ENCODE data around the gene F13A1. TPM values are rescaled to one million over a fixed set of nuclear protein-coding genes. Genes with fewer than 3 reads are reported as not detected.

The F13A1 gene
- total RNA-seq (100 to 1,000 TPM in 6 of 9 donors, 10 to 100 TPM in 3; 10.5 to 481 (median 289) TPM), polyA plus RNA-seq (10 to 100 TPM; 26.6 to 84.0 (median 41.7) TPM)
- long read RNA-seq, donor 1, result 0 reads
- long read RNA-seq, donor 2, partial matches to known transcripts, result 0 of 1 reads
- long read RNA-seq, donor 2, other reads (novel, unspliced or antisense), result 0 of 1 reads
- long read RNA-seq, donor 3, partial matches to known transcripts, result 0 of 2 reads
- long read RNA-seq, donor 3, other reads (novel, unspliced or antisense), result 0 of 2 reads
- long read RNA-seq, donor 4, transcript F13A1-201 (15 exons, 3,999 nt), result major isoform, 52 of 69 reads
- long read RNA-seq, donor 4, partial matches to known transcripts, result 9 of 69 reads
- long read RNA-seq, donor 4, other reads (novel, unspliced or antisense), result 7 of 69 reads
- long read RNA-seq, donor 5, transcript F13A1-201 (15 exons, 3,999 nt), result major isoform, 367 of 476 reads
- long read RNA-seq, donor 5, partial matches to known transcripts, result 88 of 476 reads
- long read RNA-seq, donor 5, other reads (novel, unspliced or antisense), result 17 of 476 reads
- long read RNA-seq, donor 6, transcript F13A1-201 (15 exons, 3,999 nt), result major isoform, 20 of 41 reads
- long read RNA-seq, donor 6, partial matches to known transcripts, result 17 of 41 reads
- long read RNA-seq, donor 6, other reads (novel, unspliced or antisense), result 2 of 41 reads
- long read RNA-seq, donor 7, result 0 reads
- long read RNA-seq, donor 8, partial matches to known transcripts, result 0 of 3 reads
- long read RNA-seq, donor 8, other reads (novel, unspliced or antisense), result 0 of 3 reads
- long read RNA-seq, donor 9, partial matches to known transcripts, result 0 of 1 reads
- long read RNA-seq, donor 9, other reads (novel, unspliced or antisense), result 0 of 1 reads
- long read RNA-seq, donor 10, partial matches to known transcripts, result 0 of 2 reads
- long read RNA-seq, donor 10, other reads (novel, unspliced or antisense), result 0 of 2 reads

GRCh38 chr6:6319952-6320811 lies at the start of gene F13A1:
F13A1 (minus strand) TSS chr6:6320662; CDS start chr6:6318664, 1,998 bp downstream.
- Histone ChIP-seq H3K9me3 (replicated peaks in 1 of 3) (no peaks in the 10 kb centered on the region), H3K36me3 (replicated peaks in 1 of 2) (no peaks in the 10 kb centered on the region), H3K4me1 (replicated peaks in 1 of 2) (no peaks in the 10 kb centered on the region), H3K27ac (peak within 1 kb of the TSS in 2 of 5 donors; percentile 58 to 63), H3K4me3 (peak within 1 kb of the TSS in 2 of 4 donors; percentile 13 to 35), H3K27me3 (peaks cover 4% of the 10 kb centered on the region)
- WGBS, 4 donors, result 6 to 21% (median 8%) methylated on average over 25 to 39 of the region's 39 CpGs
- DNase-seq, result peak in 5 of 7 donors; percentile 25 to 32 (median 28)
- TF ChIP-seq, protein P1, sequence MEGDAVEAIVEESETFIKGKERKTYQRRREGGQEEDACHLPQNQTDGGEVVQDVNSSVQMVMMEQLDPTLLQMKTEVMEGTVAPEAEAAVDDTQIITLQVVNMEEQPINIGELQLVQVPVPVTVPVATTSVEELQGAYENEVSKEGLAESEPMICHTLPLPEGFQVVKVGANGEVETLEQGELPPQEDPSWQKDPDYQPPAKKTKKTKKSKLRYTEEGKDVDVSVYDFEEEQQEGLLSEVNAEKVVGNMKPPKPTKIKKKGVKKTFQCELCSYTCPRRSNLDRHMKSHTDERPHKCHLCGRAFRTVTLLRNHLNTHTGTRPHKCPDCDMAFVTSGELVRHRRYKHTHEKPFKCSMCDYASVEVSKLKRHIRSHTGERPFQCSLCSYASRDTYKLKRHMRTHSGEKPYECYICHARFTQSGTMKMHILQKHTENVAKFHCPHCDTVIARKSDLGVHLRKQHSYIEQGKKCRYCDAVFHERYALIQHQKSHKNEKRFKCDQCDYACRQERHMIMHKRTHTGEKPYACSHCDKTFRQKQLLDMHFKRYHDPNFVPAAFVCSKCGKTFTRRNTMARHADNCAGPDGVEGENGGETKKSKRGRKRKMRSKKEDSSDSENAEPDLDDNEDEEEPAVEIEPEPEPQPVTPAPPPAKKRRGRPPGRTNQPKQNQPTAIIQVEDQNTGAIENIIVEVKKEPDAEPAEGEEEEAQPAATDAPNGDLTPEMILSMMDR (IDR thresholded peaks at IDR 0.05), result no peak
- peak in 1 of 2 donors; percentile 42 for TF ChIP-seq POLR2A (IDR thresholded peaks at IDR 0.05)
- intact Hi-C loops (cut with DNase I), result no loop called here

GRCh38 chr6:6368684-6369052 lies 48.2 kb upstream of the F13A1 start:
- Histone ChIP-seq H3K4me1 (replicated peaks in 1 of 2) (no peaks in the 10 kb centered on the region), H3K4me3 (no peak overlapping the region), H3K36me3 (replicated peaks in 1 of 2) (no peaks in the 10 kb centered on the region), H3K27ac (no peak overlapping the region), H3K27me3 (no peaks in the 10 kb centered on the region), H3K9me3 (replicated peaks in 1 of 3) (no peaks in the 10 kb centered on the region)
- TF ChIP-seq POLR2A (IDR thresholded peaks at IDR 0.05), result no peak
- TF ChIP-seq, protein P1 (IDR thresholded peaks at IDR 0.05), result no peak
- DNase-seq, result no peak
- intact Hi-C loops (cut with DNase I), result no loop called here
- 50 to 81% (median 64%) methylated on average over 1 of the region's 1 CpG for WGBS, 4 donors

DNA sequence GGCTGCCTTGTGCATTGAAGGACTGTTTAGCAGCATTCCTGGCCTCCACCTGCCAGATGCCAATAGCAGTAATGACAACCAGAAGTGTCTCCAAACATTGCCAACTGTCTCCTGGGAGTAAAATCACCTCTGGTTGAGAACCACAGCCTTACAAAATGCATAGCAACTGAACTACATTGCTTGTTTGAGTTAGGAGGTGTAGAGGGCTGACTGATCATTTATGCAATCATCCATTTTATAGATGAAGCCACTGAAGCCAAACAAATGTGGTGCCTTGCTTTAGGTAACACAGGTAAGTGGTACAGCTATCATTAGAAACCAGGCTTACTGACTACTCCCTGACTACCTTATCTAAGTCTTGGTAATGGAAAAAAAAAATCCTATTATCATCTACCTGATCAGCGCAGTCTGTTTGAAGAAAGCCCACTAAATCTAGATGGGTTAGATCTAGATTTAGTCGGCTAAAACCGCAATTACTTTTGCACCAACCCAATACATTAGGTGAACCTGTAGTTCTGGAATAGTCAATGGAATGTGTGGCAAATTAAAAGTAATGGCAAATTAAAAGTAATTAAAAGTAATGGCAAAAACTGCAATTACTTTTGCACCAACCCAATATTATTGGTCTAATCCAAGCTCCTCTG lies 47.7 kb upstream of the F13A1 start:
- no peak overlapping the region for H3K4me3 ChIP-seq
- WGBS, 4 donors, result 88 to 96% (median 92%) methylated on average over 3 of the region's 3 CpGs
- TF ChIP-seq POLR2A (IDR thresholded peaks at IDR 0.05), result no peak
- TF ChIP-seq, protein P1 (IDR thresholded peaks at IDR 0.05), result no peak
- H3K27me3 ChIP-seq, result no peaks in the 10 kb centered on the region
- no peak overlapping the region for H3K27ac ChIP-seq
- no peak for DNase-seq
- intact Hi-C loops (cut with DNase I), result no loop called here
- no peaks in the 10 kb centered on the region for H3K4me1 ChIP-seq (replicated peaks in 1 of 2)
- no peaks in the 10 kb centered on the region for H3K9me3 ChIP-seq (replicated peaks in 1 of 3)
- no peaks in the 10 kb centered on the region for H3K36me3 ChIP-seq (replicated peaks in 1 of 2)
